Peyer's patch (tissue), 4 donors: ENCODE results near the gene FAM32A.

ENCODE experiments used
- POLR2A ChIP-seq, 2 donors: fragments of 450-650 bp; IDR thresholded peaks; one replicate each; pipeline ENCODE4 v1.5.1; 2017; ENCODE audit warnings: antibody characterized with exemption in 2 of 2, mild to moderate bottlenecking in 2 of 2, moderate library complexity in 2 of 2
- TF ChIP-seq, protein P1 (sequence below), 6 experiments: fragments of 450-650 bp in 4 of 6; fragments of 200-600 bp in 2 of 6; sonication (generic) in 1 of 6; IDR thresholded peaks; one replicate each; pipeline ENCODE4 v1.5.1; 2017 to 2019; ENCODE audit warnings: antibody characterized with exemption in 6 of 6, mild to moderate bottlenecking in 3 of 6, moderate library complexity in 1 of 6

DNA sequence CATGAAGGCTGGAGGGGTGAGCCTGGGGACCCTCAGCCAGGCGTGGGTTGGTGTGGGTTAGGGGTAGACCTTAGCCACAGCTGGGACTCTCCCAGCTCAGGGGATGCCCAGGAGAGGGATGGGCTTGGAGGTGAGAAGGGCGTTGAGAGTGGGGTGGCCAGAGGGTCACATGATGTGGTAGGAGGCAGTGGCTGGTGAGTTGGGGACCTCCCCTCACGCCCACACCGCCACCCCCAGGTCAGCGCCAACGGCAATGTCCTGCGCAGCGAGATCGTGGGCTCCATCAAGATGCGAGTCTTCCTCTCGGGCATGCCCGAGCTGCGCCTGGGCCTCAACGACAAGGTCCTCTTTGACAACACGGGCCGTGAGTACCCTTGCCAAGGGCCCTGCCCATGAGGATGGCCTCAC is 41.0 kb downstream of the FAM32A start:
- TF ChIP-seq, protein P1, sequence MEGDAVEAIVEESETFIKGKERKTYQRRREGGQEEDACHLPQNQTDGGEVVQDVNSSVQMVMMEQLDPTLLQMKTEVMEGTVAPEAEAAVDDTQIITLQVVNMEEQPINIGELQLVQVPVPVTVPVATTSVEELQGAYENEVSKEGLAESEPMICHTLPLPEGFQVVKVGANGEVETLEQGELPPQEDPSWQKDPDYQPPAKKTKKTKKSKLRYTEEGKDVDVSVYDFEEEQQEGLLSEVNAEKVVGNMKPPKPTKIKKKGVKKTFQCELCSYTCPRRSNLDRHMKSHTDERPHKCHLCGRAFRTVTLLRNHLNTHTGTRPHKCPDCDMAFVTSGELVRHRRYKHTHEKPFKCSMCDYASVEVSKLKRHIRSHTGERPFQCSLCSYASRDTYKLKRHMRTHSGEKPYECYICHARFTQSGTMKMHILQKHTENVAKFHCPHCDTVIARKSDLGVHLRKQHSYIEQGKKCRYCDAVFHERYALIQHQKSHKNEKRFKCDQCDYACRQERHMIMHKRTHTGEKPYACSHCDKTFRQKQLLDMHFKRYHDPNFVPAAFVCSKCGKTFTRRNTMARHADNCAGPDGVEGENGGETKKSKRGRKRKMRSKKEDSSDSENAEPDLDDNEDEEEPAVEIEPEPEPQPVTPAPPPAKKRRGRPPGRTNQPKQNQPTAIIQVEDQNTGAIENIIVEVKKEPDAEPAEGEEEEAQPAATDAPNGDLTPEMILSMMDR (IDR thresholded peaks at IDR 0.05), result no peak
- TF ChIP-seq POLR2A (IDR thresholded peaks at IDR 0.05), result no peak
